GM18867 (cell line): Measurements from ENCODE around the gene DMP1.
A peak's percentile ranks its signal among the peaks of the same experiment; 100 is the strongest.

Source experiments
- ATAC-seq: cut with Tn5 transposase; IDR thresholded peaks from one replicate; pipeline ENCODE4 v1.9.1; 2021; ENCODE audit warnings: mild to moderate bottlenecking, moderate library complexity; ENCODE audit not compliant: unreplicated experiment

DMP1 gene

DNA sequence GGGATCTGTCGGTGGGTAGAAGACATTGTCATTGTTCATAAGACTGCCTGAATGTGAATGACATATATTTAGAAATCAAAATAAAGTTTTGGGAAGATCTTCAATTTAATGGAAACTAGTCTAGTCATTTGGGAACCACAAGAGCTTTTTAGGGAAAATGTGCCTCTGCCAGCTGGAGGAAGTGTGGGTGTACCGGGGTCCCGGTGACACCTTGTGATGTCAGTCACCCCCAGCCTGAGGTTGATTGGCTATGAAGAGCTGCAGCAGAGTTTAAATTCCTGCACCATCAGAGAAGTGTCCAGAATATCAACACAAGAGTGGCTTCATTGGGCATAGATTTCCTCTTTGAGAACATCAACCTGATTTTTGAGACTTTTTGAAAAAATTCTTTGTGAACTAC, at the start of gene DMP1:
DMP1 (plus strand) TSS at position 301 of the 400 bp plus-strand sequence. CDS start 6,213 bp downstream, outside the sequence.
- ATAC-seq = no peak

DNA sequence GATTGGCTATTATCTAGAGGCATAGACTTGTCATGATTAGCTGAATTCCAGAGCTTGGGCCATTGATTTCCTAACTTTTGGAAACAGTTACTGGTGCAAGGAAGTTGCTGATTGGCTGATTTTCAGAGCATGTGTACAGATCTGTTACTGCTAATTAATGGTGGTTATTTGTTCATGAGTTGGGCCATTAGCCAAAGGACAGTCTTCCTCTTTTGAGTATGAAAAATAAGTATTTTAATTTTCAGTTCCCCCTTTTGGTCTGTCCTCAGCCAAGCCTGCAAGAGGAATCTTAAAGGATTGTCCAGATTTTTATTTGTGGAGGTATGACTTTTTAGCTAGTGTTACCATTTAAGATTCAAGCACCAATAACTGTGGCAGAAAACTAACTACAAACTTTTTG, 48.7 kb upstream of the DMP1 start:
- no peak for ATAC-seq

DNA sequence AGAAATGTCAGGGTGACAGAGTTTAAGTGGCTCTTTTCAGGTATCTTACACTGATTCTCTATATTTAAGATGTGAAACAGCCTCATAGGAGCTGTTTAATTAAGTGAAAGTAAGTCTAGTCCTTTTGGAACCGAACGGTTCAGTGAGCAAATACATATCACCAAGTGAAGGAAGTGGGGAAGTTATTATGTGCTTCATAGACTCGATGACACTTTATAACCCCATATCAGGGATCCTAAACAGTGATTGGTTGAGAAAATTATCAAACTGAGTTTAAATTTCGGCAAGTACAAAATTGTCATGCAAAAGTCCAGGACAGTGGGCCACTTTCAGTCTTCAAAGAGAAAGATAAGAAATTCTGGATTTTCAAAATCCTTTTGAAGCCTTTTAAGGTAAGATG, 41.9 kb upstream of the DMP1 start, which contains the start of gene DSPP:
DSPP (plus strand) TSS at position 301 of the 400 bp plus-strand sequence. CDS start 2,380 bp downstream, outside the sequence.
- no peak for ATAC-seq

DNA sequence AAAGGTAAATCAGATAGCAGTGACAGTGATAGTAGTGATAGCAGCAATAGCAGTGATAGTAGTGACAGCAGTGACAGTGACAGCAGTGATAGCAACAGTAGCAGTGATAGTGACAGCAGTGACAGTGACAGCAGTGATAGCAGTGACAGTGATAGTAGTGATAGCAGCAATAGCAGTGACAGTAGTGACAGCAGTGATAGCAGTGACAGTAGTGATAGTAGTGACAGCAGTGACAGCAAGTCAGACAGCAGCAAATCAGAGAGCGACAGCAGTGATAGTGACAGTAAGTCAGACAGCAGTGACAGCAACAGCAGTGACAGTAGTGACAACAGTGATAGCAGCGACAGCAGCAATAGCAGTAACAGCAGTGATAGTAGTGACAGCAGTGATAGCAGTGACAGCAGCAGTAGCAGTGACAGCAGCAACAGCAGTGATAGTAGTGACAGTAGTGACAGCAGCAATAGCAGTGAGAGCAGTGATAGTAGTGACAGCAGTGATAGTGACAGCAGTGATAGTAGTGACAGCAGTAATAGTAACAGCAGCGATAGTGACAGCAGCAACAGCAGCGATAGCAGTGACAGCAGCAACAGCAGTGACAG, 35.7 kb upstream of the DMP1 start:
- no peak for ATAC-seq

DNA sequence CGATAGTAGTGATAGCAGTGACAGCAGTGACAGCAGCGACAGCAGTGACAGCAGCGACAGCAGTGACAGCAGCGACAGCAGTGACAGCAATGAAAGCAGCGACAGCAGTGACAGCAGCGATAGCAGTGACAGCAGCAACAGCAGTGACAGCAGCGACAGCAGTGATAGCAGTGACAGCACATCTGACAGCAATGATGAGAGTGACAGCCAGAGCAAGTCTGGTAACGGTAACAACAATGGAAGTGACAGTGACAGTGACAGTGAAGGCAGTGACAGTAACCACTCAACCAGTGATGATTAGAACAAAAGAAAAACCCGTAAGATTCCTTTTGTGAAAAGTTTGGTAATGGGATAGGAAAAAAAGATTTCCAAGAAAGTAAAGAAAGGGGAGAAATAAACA, 33.8 kb upstream of the DMP1 start:
- no peak for ATAC-seq

GRCh38 chr4:87620086-87620485, 30.0 kb upstream of the DMP1 start:
- no peak for ATAC-seq

DNA sequence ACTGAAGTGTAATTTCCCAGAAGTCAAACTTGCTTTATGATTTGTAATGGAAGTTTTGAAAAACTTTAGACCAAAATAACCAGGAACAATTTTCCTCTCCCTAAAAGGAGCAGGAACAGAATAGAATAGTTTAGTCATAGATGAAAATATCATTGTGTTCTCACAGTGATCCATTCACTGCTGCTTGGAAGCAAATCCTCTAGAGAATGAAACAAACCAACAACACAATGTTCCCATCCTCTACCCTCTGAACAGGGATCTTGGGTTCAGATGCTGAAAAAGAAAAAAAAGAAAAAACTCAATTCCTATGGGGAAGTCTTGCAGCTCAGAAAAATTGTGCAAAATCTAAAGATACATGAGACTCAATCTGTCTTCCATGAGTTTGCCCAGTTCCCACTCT, 29.6 kb upstream of the DMP1 start:
- no peak for ATAC-seq

- no peak for ATAC-seq
Measured at GRCh38 chr4:87622303-87622702, 27.8 kb upstream of the DMP1 start.

DNA sequence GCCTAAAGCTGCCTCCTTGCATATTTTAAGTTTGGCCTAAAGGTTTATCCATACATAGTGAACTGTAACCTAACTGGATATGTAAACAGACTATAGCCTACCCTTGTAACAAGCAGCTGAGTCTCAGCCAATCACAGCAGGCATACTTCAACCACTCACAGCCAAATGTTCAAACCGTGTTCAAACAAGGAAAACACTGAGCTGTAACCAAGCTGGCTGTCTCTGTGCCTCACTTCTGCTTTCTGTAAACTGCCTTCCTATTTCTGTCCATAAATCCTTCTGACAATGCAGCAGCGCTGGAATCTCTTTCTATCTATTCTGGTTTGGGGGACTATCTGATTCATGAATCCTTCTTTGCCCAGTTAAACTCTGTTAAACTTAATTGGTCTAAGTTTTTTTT, 25.4 kb upstream of the DMP1 start:
- no peak for ATAC-seq

DNA sequence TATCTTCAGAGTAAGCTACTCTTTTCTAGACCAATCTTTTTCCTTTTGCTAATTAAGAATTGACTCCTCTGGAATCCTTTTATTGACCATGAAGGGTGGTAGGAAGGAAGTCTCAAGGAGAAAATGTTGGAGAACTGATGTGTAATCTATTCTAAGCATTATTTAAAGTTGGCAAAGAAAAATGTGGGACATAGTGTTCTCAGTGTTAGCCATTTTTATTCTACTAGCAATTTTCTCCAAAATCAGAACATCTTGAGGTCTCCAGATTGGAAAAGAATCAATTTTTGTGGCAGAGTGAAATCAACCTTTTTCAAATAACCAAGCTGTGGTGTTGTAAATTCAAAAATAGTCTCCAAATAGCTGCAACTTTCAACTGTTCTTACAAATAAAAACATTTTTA, 18.4 kb upstream of the DMP1 start:
- ATAC-seq = no peak

DNA sequence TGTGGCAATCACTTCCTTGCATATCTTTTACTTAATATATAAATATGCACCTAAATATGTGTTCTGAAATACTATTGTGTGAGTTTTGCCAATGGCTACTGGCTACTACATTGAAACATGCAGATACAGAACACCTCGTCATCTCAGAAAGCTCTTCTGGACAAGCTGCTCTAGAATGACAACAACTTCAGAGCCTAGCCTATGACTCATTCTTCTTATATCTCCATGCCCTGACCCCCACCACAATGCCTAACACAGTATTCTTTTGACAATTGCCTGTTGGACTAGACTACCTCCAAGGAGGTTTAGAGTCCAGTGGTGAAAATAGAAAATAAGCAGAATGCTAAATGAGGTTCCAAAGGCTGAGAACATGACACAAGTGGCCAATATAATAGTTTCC, 17.6 kb upstream of the DMP1 start:
- no peak for ATAC-seq

GRCh38 chr4:87633243-87633642, 16.8 kb upstream of the DMP1 start:
- ATAC-seq = no peak

DNA sequence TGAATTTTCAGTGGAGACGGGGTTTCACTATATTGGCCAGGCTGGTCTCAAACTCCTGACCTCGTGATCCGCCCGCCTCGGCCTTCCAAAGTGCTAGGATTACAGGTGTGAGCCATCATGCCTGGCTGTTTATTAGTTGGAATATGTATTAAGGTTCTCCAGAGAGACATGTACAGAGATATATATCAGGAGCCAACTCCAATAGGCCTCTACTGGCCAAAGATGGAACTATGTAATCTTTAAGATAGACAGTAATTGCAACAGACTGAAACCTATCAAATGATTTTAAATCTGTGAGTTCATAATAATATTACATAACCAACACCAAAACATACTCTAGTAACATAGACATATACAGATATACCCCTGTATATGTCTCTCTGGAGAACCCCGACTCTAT, 5.8 kb upstream of the DMP1 start:
- no peak for ATAC-seq

DNA sequence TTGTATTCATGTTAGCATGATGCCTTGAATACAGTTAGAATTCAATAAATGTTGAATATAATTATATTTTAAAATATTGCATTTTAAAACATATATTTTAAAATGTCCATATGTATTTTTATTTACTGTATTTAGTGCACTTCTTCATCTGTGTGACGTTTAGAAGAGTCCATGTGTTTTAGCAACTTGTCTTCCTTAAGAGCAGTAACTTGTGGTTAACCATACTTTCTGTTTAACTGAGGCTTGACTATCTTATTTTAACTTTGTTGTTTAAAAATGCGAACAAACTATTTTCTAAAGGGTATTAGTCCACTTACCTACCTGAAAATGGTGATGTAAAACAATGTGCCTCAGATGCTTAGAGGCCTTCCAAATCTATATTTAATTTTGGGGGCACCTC, 858 bp downstream of the DMP1 start:
- peak; percentile 72 for ATAC-seq

DNA sequence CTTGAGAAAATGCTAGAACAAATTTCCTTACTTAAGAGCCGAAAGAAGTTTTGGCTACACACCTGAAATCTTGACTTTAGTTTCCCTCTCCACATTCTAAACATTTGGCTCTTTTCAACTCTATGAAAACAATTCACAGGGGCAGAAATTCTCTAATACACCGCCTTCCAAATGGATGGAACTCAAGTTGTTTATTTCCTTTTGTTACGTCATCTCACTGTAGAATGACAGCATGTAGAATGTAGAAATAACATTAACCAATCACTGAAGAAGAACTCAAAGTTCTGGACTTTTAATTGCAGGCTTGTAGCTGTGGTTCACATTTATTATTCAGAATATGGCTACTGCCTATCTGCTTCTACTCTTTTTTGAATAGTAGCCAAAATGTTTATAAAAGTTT, 1.9 kb downstream of the DMP1 start:
- no peak for ATAC-seq

GRCh38 chr4:87654487-87655044, 4.5 kb downstream of the DMP1 start:
- no peak for ATAC-seq

DNA sequence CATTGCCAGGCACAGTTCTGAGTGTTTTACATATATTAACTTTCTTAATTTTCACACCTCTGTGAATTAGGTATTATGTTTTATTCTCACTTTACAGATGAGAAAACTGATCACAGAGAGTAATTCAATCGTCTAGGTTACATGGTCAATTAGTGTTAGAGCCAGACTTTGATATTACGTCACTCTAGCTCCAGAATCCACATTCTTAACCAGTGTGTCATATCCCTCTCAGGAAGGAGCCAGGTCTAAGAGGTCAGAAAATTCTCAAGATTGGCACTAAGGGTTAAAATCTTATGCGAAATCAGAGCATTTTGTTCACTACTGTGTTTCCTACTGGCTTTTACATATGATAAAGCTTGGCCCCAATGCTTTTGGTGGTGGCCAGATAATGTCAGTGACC, 7.4 kb downstream of the DMP1 start:
- no peak for ATAC-seq

DNA sequence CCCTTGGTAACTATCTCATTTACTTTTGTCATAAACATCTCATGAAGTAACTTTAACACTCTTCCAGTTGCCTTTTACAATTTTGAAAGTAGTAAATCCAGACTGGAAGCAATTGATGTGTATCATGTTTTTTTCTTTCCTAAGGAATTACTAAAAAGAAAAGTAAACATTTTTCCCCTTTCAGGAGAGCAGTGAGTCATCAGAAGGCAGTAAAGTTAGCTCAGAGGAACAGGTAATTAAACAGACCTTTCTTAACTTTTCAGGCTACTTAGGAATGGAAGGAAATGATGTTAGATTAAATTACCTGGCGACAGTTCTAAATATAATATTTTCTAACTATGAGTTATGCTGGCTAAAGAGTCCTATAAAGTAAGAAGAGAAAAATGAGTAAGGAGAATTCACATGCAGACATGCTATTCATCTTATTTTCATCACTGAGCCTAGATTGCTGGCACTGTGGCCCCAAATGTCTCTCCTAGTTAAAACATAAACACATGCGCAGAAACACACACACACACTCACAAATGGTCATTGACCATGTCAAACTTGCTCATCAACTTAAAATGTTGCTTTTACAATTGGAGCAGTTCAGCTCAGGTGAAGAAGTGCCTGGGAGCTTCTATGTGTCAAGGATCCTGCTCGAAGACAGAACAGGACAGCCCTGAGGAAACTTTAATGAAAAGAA, 9.3 kb downstream of the DMP1 start:
- no peak for ATAC-seq

GRCh38 chr4:87662871-87663270, 12.8 kb downstream of the DMP1 start:
- ATAC-seq = no peak

GRCh38 chr4:87669373-87669772, 19.3 kb downstream of the DMP1 start:
- no peak for ATAC-seq

DNA sequence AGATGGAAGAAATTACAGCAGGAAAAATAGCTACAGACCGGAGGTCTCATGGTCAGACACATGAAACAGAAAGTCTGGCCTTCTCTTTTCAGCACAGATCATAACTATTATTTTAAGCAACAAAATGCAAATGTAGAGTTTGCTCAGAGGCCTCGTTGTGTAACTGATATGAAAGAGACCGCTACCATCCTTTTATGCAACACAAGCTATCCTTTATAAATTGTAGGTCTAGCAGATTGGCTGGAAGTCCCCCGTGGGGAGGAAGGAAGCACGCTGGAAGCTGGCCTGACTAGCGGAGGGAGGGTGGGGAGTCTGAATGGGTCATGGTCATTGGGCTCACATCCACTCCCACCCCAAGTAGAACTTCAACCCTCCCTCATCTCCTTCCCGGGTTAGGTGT, 27.7 kb downstream of the DMP1 start:
- ATAC-seq = peak; percentile 97

DNA sequence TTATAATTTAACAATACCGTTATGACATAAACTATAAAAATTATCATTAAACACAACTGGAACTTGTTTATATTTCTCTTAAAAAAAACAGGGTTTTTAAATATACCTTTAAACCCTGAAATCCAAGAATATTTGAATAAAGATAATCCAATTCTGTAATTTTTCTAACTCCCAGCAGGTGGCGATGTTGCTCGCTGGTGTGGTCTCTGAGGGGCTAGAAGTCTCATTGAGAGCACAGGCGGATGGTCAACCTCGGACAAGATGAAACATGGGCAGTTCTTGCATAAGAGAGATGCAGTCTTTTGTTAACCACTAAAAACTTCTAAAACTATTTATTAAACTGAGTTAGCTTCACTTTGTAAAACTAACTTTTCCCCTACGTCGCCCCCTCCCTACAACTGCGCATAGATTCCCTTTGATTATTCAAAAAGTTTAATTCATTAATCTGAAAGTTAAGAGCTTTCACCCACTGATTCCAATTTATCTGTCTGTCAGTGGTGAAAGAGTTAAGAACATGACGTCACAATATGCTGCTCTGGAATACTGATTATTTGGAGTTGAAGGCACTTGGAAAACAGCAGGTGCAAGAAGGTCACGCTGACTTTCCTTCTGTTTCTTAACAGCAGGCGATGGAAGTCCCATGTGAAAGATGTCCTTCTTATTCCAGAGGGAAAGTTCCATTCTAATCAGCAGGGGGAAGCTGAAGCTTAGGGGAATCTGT, 29.5 kb downstream of the DMP1 start:
- no peak for ATAC-seq
